GM20000 (cell line): Measurements from ENCODE around the gene NHS.

ENCODE experiments used
- DNase-seq: peaks from one replicate; pipeline ENCODE4 v3.0.0; 2012; ENCODE audit warnings: low spot score
- TF ChIP-seq, protein P1 (sequence below): IDR thresholded peaks from 2 replicates; pipeline ENCODE4 v1.5.1; 2012; ENCODE audit warnings: mild to moderate bottlenecking, control low read depth; ENCODE audit errors: extremely low read depth, missing control alignments

NHS gene

DNA sequence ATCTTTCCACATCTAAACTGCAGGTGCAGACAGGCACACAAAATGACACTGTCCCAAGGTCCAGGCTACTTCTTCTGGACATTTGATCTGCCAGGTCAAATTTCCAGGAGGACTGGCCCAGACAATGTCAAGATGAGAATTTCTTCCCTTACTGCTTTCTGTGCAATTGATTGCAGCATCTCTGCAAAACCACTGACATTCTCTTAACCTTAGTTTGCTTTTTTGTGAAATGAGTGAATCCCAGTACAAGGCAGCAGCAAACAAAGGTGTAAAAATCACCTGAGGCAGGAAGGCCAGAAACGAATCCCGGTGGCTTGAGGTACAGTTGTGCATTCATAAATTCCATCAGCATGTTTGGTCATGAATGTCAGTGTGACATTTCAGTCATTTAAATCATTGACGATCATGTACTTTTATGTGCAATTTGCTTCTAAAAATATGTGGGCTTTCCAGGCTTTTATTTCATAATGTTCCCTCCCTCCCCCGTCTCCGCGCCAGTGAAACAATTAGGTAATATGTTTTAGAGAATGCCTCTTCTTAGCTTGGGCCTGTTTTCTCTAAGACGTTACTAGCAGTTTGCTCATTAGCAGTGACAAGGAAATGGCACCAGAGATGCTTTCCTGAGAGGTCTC, 39.1 kb downstream of the NHS start:
- no peak for DNase-seq
- TF ChIP-seq, protein P1, sequence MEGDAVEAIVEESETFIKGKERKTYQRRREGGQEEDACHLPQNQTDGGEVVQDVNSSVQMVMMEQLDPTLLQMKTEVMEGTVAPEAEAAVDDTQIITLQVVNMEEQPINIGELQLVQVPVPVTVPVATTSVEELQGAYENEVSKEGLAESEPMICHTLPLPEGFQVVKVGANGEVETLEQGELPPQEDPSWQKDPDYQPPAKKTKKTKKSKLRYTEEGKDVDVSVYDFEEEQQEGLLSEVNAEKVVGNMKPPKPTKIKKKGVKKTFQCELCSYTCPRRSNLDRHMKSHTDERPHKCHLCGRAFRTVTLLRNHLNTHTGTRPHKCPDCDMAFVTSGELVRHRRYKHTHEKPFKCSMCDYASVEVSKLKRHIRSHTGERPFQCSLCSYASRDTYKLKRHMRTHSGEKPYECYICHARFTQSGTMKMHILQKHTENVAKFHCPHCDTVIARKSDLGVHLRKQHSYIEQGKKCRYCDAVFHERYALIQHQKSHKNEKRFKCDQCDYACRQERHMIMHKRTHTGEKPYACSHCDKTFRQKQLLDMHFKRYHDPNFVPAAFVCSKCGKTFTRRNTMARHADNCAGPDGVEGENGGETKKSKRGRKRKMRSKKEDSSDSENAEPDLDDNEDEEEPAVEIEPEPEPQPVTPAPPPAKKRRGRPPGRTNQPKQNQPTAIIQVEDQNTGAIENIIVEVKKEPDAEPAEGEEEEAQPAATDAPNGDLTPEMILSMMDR: no peak

DNA sequence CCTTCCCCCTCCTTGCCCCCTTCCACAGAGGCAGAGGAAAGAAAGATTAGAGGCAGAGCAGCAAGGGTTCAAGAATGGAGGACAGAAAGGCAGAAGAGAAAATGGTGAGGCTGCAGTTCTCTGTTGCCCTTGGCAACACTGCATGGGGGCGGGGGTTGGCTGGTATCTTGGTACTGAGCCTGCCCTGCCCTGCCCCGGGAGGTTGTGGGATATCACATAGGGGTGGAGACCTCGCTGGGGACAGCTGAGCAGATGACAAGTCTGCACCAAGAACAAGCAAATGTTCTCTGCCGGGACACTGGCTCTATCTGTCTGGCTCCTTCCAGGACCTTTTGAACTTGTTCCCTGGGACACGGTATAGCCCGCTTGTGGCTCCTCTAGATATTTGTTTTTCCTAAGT, 39.8 kb downstream of the NHS start:
- DNase-seq: no peak
- TF ChIP-seq, protein P1: no peak

DNA sequence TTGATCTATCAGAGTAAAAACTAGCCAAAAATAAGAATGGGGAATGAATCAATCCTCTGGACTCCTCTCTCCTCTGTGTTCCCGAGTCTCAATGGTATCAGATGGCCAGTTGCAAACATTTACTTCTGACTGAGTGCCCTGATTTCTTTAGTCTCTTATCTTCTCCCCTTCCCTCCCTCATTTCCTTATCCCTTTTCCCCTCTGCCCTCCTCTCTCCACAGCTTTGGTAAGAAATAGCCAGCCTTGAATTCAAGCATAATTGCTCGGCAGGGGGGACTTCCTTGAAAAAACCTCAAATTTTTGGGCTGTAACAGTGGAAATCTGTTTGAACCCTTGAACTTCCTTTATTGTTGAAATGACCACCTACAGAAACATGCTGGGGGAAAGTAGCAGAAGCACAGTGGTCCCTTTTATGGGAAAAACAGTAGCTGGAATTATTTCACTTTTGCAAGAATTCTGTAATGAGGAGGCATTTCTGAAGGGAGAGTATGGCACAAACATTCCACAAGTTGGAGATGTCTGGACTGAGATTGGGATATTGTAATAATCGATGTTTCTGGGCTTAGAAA, 40.3 kb downstream of the NHS start:
- TF ChIP-seq, protein P1: no peak

DNA sequence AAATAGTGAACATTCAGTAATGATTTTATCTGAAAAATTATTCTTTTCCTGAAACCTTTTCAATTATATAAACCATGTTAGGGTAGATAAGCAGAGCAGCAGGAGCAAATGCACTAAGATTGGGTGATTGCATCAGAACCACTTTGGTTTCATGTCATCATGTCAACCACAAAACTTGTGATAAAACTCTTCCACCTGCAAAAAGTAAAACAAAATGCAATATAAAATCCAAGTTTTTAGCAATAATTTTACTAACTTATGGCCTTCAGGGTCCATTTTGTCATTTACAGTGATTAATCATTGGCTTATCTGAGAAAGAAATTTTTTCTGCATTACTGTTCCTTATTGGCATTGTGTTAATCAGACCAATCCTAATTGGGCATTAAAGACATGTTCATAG, 42.4 kb downstream of the NHS start:
- DNase-seq: no peak
- TF ChIP-seq, protein P1: no peak

More for the DNA sequence above, 40.3 kb downstream of the NHS start:
- DNase-seq: no peak

DNA sequence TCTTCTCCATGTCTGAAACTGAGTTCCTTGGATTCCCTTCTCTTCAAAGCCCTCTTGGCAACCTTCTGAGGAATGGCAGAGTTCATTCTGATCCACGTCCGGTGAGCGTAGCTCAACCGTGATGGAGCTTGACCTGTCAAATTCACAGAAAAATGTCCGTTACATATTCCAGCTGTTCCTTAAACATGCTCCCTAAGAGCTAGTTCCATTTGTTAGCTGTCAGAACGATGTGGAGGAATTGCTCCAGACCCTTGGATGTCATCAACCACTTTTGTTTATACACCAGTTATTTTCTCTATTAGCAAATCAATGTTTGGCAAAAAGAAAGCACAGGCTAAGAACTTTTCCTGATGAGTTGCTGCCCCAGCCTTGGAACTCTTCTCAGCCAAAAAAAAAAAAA, 50.1 kb downstream of the NHS start:
- no peak for DNase-seq
- TF ChIP-seq, protein P1: no peak

DNA sequence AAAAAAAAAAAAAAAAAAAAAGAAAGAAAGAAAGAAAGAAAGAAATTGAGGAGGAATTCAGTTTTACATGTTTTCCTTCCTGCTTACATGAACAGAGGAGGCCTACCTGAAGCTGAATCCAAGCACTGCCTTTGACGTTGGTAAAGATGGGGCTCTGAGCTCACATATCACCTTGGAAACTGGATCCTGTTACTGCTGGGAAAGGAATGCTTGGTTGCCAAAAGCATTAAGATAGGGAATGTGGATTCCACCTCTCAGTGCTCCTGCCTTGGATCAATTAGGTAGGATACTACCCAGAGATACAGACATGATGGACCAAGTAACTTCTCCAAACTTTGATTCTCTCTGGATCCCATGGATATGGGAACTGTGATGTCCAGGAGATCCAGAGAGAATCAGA, 50.6 kb downstream of the NHS start:
- TF ChIP-seq, protein P1: no peak
- no peak for DNase-seq

DNA sequence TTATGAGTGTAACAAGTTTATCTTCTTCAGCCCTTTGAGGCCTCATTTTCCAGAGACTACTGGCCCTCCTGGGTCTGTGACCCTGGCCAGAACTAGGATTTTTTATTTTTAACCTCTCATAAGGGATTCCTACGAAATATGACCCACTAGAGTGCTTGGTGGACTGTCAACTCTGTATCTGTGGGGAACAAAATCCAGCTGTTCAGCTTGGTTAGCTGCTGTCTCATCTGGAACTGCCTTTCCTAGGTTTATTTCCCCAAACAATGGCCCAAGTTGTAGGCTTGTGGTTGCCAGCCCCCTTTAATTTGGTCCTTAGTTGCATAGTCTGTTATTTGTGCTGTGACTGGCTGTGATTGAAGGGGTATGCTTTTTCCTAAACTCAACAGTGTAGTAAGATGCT, 56.2 kb downstream of the NHS start:
- no peak for DNase-seq
- TF ChIP-seq, protein P1: no peak
